MM.1S (cell line): ENCODE data around the gene HYCC2.
"Not testable (repeated sequence)": the region's sequence is repeated elsewhere in the genome, so short reads cannot be mapped to it uniquely, and the experiment has no call there.

Source experiments
- CTCF ChIP-seq: fragments of 300-600 bp; sonication (generic); IDR thresholded peaks from 2 replicates; pipeline ENCODE4 v1.5.1; 2016; ENCODE audit warnings: antibody characterized with exemption, low read length, mixed read lengths
- EZH2 ChIP-seq: fragments of 300-600 bp; sonication (generic); optimal IDR thresholded peaks from 2 replicates; pipeline ENCODE3; 2017; ENCODE audit warnings: low read depth, mild to moderate bottlenecking, antibody characterized with exemption, low read length, mixed read lengths
- EZH2phosphoT487 ChIP-seq: fragments of 300-600 bp; sonication (generic); IDR thresholded peaks from 2 replicates; pipeline ENCODE4 v1.6.1; 2018; ENCODE audit warnings: antibody characterized with exemption, low read length

- not testable (repeated sequence) for TF ChIP-seq EZH2, CTCF, EZH2phosphoT487
Observed at GRCh38 chr2:201117735-201118094, 46.2 kb upstream of the HYCC2 start.
